H7 (cell line): Measurements from ENCODE around the gene GSS. TPM values are rescaled to one million over a fixed set of nuclear protein-coding genes. Genes with fewer than 3 reads are reported as not detected.
"Not testable (repeated sequence)": the region's sequence is repeated elsewhere in the genome, so short reads cannot be mapped to it uniquely, and the experiment has no call there.

Source experiments
- DNase-seq: peaks from one replicate; pipeline ENCODE4 v3.0.0; 2012
- H3K27me3 ChIP-seq: 2 replicates; pipeline ENCODE4 v1.6.0; 2011; ENCODE audit warnings: mild to moderate bottlenecking, low read length; ENCODE audit not compliant: control insufficient read depth, insufficient read depth
- H3K36me3 ChIP-seq: replicated peaks from 2 replicates; pipeline ENCODE4 v1.5.1; 2011; ENCODE audit warnings: low read length; ENCODE audit not compliant: control insufficient read depth, insufficient read depth
- H3K4me3 ChIP-seq: 2 replicates; pipeline ENCODE4 v1.5.1; 2011; ENCODE audit warnings: low read depth, mild to moderate bottlenecking, control low read depth, low read length, moderate library complexity; ENCODE audit not compliant: insufficient read depth
- total RNA-seq: library from RNA; depleted of rRNA; stranded (reverse); fragments of >200 nt; shearing (Covaris generic); gene quantifications from 2 replicates; pipeline ENCODE4 v1.2.3, GENCODE V29; 2014

GSS gene
- total RNA-seq, 1 experiment from 2014 or later: 72.2 TPM

GRCh38 chr20:34895465-34895864 is 60.1 kb downstream of the GSS start:
- H3K4me3 ChIP-seq: no peak overlapping the region
- H3K36me3 ChIP-seq: no peaks in the 10 kb centered on the region
- no peaks in the 10 kb centered on the region for H3K27me3 ChIP-seq
- no peak for DNase-seq

DNA sequence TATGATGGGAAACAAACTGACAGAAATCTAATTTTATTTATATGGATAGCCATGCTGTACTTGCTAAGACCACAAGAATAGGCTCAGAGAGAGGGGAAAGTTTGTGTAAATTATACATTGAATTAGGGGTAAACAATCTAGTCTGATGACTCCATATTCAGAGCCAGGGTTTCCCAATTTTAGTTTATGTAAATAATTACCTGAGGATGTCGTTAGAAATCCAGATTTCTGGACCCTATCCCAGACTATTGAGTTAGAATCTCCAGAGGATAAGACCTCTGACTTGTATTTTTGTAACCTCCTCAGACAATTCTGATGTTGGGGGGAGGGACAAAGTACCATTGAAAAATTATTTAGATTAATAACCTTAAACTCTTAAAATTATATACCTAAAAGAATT is 60.9 kb downstream of the GSS start:
- H3K36me3 ChIP-seq: no peaks in the 10 kb centered on the region
- H3K4me3 ChIP-seq: no peak overlapping the region
- DNase-seq: no peak

GRCh38 chr20:34892671-34893070 is 62.9 kb downstream of the GSS start:
- H3K27me3 ChIP-seq: no peaks in the 10 kb centered on the region
- no peak for DNase-seq
- H3K4me3 ChIP-seq: no peak overlapping the region
- no peaks in the 10 kb centered on the region for H3K36me3 ChIP-seq

More for the DNA sequence above, 60.9 kb downstream of the GSS start:
- no peaks in the 10 kb centered on the region for H3K27me3 ChIP-seq

GRCh38 chr20:34891166-34892062 is 64.2 kb downstream of the GSS start:
- H3K36me3 ChIP-seq: no peaks in the 10 kb centered on the region
- H3K27me3 ChIP-seq: no peaks in the 10 kb centered on the region
- no peak for DNase-seq
- no peak overlapping the region for H3K4me3 ChIP-seq

GRCh38 chr20:34888468-34888867 is 67.1 kb downstream of the GSS start:
- DNase-seq: no peak

DNA sequence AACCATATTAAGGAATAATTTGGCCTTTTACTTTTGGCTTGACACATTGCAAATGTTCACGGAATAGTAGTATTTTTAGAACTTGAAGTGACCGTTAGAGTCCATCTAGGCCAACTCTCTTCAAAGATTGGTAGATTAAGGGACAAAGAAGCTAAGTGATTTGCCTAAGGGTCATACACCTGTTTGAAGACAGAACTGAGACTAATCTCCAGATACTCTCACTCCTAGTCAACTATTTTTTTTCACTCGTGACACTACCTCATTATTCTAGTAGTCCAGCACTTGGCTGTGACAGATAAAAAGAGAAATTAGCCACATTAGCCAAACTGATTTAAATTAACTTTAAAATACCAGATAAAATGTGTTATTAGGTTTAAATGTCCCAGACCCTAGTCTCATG is 68.6 kb downstream of the GSS start:
- DNase-seq: no peak
- H3K27me3 ChIP-seq: no peaks in the 10 kb centered on the region; the same call in 1 of the 2 replicates
- no peak overlapping the region for H3K4me3 ChIP-seq
- peaks cover 9% of the 10 kb centered on the region for H3K36me3 ChIP-seq

More at GRCh38 chr20:34888468-34888867, 67.1 kb downstream of the GSS start:
- H3K27me3 ChIP-seq: no peaks in the 10 kb centered on the region; the same call in 1 of the 2 replicates
- no peak overlapping the region for H3K4me3 ChIP-seq
- peaks cover 4% of the 10 kb centered on the region for H3K36me3 ChIP-seq

- Histone ChIP-seq H3K4me3 (no peak overlapping the region), H3K36me3 (peaks cover 9% of the 10 kb centered on the region), H3K27me3 (no peaks in the 10 kb centered on the region; the same call in 1 of the 2 replicates)
- no peak for DNase-seq
These were observed 69.5 kb downstream of the GSS start for GRCh38 chr20:34886122-34886521.

- DNase-seq: no peak
- H3K4me3 ChIP-seq: no peak overlapping the region
- H3K36me3 ChIP-seq: peaks cover 9% of the 10 kb centered on the region
- no peaks in the 10 kb centered on the region; the same call in 1 of the 2 replicates for H3K27me3 ChIP-seq
These were observed 71.3 kb downstream of the GSS start for GRCh38 chr20:34884260-34884659.

- H3K36me3 ChIP-seq: peaks cover 9% of the 10 kb centered on the region
- no peaks in the 10 kb centered on the region; the same call in 1 of the 2 replicates for H3K27me3 ChIP-seq
- no peak overlapping the region for H3K4me3 ChIP-seq
- DNase-seq: no peak
These were observed 71.8 kb downstream of the GSS start for GRCh38 chr20:34883809-34884208.

GRCh38 chr20:34883087-34883688 is 72.4 kb downstream of the GSS start:
- no peak overlapping the region for H3K4me3 ChIP-seq
- H3K36me3 ChIP-seq: peaks cover 9% of the 10 kb centered on the region
- H3K27me3 ChIP-seq: no peaks in the 10 kb centered on the region; the same call in 1 of the 2 replicates
- DNase-seq: no peak

DNA sequence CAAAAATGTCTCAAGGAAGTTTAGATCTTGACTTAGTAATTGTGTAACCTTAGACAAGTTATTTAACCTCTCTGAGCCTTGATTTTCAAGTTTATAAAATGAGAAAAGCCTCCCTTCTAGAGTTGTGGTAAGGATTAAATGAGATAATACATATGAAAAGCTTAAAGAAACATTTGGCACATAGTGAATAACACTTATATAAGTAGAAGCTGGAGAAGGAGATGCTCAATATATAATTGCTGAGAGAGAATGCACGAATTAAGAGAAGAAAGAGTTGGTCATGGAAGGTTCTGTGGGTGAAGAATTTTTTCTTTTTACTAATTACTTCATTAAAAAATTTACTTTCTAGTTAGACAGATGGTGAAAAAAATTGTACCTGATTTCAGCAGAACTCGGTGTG is 73.9 kb downstream of the GSS start:
- peaks cover 12% of the 10 kb centered on the region for H3K27me3 ChIP-seq
- H3K4me3 ChIP-seq: no peak overlapping the region
- DNase-seq: no peak
- H3K36me3 ChIP-seq: peaks cover 9% of the 10 kb centered on the region

DNA sequence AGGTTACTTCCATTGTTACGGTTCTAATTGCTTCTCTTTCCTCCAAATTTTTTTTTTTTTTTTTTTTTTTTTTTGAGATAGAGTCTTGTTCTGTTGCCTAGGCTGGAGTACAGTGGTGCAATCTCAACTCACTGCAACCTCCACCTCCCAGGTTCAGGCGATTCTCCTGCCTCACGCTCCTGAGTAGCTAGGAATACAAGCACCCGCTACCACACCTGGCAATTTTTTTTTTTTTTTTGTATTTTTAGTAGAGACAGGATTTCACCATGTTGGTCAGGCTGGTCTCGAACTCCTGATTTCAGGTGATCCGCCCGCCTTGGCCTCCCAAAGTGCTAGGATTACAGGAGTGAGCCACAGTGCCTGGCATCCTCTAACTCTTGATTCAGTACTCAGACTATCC is 74.6 kb downstream of the GSS start:
- not testable (repeated sequence) for H3K4me3 ChIP-seq

GRCh38 chr20:34880215-34880850 is 75.3 kb downstream of the GSS start:
- peaks cover 9% of the 10 kb centered on the region for H3K36me3 ChIP-seq
- DNase-seq: no peak
- H3K4me3 ChIP-seq: no peak overlapping the region
- peaks cover 12% of the 10 kb centered on the region for H3K27me3 ChIP-seq

More for the DNA sequence above, 74.6 kb downstream of the GSS start:
- H3K27me3 ChIP-seq: peaks cover 12% of the 10 kb centered on the region
- H3K36me3 ChIP-seq, DNase-seq: not testable (repeated sequence)
